HCT116 (cell line): ENCODE results near the gene SF3A2. TPM values are rescaled to one million over a fixed set of nuclear protein-coding genes. Genes with fewer than 3 reads are reported as not detected.

Source experiments
- ATAC-seq: fragments of 200-7000 bp; cut with Tn5 transposase; 2 replicates; pipeline ENCODE4 v1.9.1; 2020; ENCODE audit warnings: mild to moderate bottlenecking, moderate library complexity
- BruUV-seq: library from RNA; stranded (reverse); fragments of 400-500 nt; replicated peaks from 2 replicates; lab custom pipeline; 2021; lab: Mats Ljungman, UMichigan
- CTCF ChIA-PET: fragments of 300-600 bp; sonication (Branson Sonifier 250); formaldehyde crosslinking; loops from one replicate; lab custom pipeline; 2021; ENCODE audit warnings: antibody characterized with exemption; lab: Charles Lee
- POLR2A ChIA-PET: fragments of 300-600, 350-600 bp; sonication (Branson Sonifier 250); formaldehyde crosslinking; loops from one replicate; lab custom pipeline; 2021; ENCODE audit warnings: antibody characterized with exemption; lab: Charles Lee
- RAD21 ChIA-PET, 2 experiments: fragments of 300-600 bp; sonication (Branson Sonifier 250); formaldehyde crosslinking; loops; one replicate each; lab custom pipeline; 2023; ENCODE audit warnings: low total read pairs in 2 of 2; ENCODE audit not compliant: uncharacterized antibody in 2 of 2, unreplicated experiment in 2 of 2, low non-redundant PET in 1 of 2; lab: Charles Lee
- DNase-seq: peaks from one replicate; pipeline ENCODE4 v3.0.0-alpha.2; 2010; ENCODE audit warnings: low read depth, low spot score
- H2AFZ ChIP-seq: fragments of 200-600 bp; shearing (Covaris generic), sonication (generic); 2 replicates; pipeline ENCODE4 v1.6.1; 2017; ENCODE audit warnings: low read depth, mixed run types, mixed read lengths, antibody characterized with exemption, low read length; ENCODE audit not compliant: poor library complexity, severe bottlenecking
- H3K27ac ChIP-seq: 2 replicates; pipeline ENCODE4 v1.5.1; 2012; ENCODE audit warnings: low read depth, low read length
- H3K27me3 ChIP-seq: fragments of 200-600 bp; sonication (generic); 2 replicates; pipeline ENCODE4 v1.6.1; 2016; ENCODE audit warnings: mixed run types, low read length, mixed read lengths; ENCODE audit not compliant: insufficient read depth
- H3K36me3 ChIP-seq, 2 experiments: fragments of 200-500 bp in 1 of 2; fragments of 200-600 bp in 1 of 2; sonication (Bioruptor generic) in 1 of 2; sonication (generic) in 1 of 2; 2 replicates each; pipeline versions ENCODE4 v1.5.1 to v1.6.1; 2014 to 2016; ENCODE audit warnings: low read length in 2 of 2, inconsistent platforms in 1 of 2, mixed read lengths in 1 of 2, mixed run types in 1 of 2; ENCODE audit not compliant: insufficient read depth in 2 of 2, control insufficient read depth in 1 of 2
- H3K4me1 ChIP-seq, 2 experiments: fragments of 200-600 bp in 1 of 2; sonication (generic) in 1 of 2; 2 replicates each; pipeline versions ENCODE4 v1.5.1 to v1.6.1; 2012 to 2017; ENCODE audit warnings: low read length in 2 of 2, inconsistent platforms in 1 of 2, mild to moderate bottlenecking in 1 of 2, mixed read lengths in 1 of 2, mixed run types in 1 of 2, moderate library complexity in 1 of 2; ENCODE audit not compliant: insufficient read depth in 2 of 2, control insufficient read depth in 1 of 2
- H3K4me2 ChIP-seq: fragments of 200-600 bp; sonication (generic); 2 replicates; pipeline ENCODE4 v1.6.1; 2017; ENCODE audit warnings: mixed run types, low read length, mixed read lengths
- H3K4me3 ChIP-seq, 2 experiments: fragments of 200-600 bp in 1 of 2; sonication (generic) in 1 of 2; replicated peaks in 1 of 2; 2 replicates each; pipeline ENCODE4 v1.5.1; 2011 to 2016; ENCODE audit warnings: low read length in 2 of 2, control low read depth in 1 of 2, low read depth in 1 of 2, mild to moderate bottlenecking in 1 of 2, mixed read lengths in 1 of 2, mixed run types in 1 of 2
- H3K79me2 ChIP-seq: fragments of 200-600 bp; sonication (generic); 2 replicates; pipeline ENCODE4 v1.6.1; 2017; ENCODE audit warnings: mild to moderate bottlenecking, mixed run types, low read length, moderate library complexity, mixed read lengths; ENCODE audit not compliant: insufficient read depth
- H3K9ac ChIP-seq: fragments of 200-600 bp; sonication (generic); 2 replicates; pipeline ENCODE4 v1.6.1; 2016; ENCODE audit warnings: low read length, mixed read lengths
- H3K9me2 ChIP-seq: fragments of 200-600 bp; sonication (generic), shearing (Covaris generic); 2 replicates; pipeline ENCODE4 v1.6.1; 2017; ENCODE audit warnings: mixed run types, mild to moderate bottlenecking, moderate library complexity; ENCODE audit not compliant: insufficient read depth
- H3K9me3 ChIP-seq, 2 experiments: fragments of 200-500 bp in 1 of 2; fragments of 200-600 bp in 1 of 2; sonication (Bioruptor generic) in 1 of 2; sonication (generic) in 1 of 2; 2 replicates each; pipeline ENCODE4 v1.6.1; 2014 to 2017; ENCODE audit warnings: low read length in 2 of 2, mixed read lengths in 2 of 2, inconsistent platforms in 1 of 2, low read depth in 1 of 2, mild to moderate bottlenecking in 1 of 2, mixed run types in 1 of 2, moderate library complexity in 1 of 2; ENCODE audit not compliant: control insufficient read depth in 1 of 2, insufficient read depth in 1 of 2
- H4K20me1 ChIP-seq: fragments of 200-600 bp; sonication (generic), shearing (Covaris generic); 2 replicates; pipeline ENCODE4 v1.6.1; 2017; ENCODE audit warnings: mixed run types, mild to moderate bottlenecking, moderate library complexity; ENCODE audit not compliant: insufficient read depth
- CEBPB ChIP-seq: IDR thresholded peaks from 2 replicates; pipeline ENCODE4 v1.6.1; 2012; ENCODE audit warnings: low read depth
- MAX ChIP-seq: IDR thresholded peaks from 2 replicates; pipeline ENCODE4 v1.6.1; 2012
- REST ChIP-seq: IDR thresholded peaks from 2 replicates; pipeline ENCODE4 v1.6.1; 2012; ENCODE audit warnings: low read depth
- intact Hi-C: fragments of 100-400 bp; cut with micrococcal nuclease; formaldehyde crosslinking; loops from 2 replicates; pipeline ENCODE4 v1.10.0; 2022
- total RNA-seq: library from RNA; stranded (reverse); gene quantifications from one replicate; pipeline ENCODE4 v1.2.1, GENCODE V29; 2021; ENCODE audit not compliant: unreplicated experiment

SF3A2 gene
- total RNA-seq, 1 experiment from 2014 or later, result 166 TPM

- TF ChIP-seq REST, result no peak
These were observed 40.5 kb downstream of the SF3A2 start (continued) for GRCh38 chr19:2277138-2277537.

DNA sequence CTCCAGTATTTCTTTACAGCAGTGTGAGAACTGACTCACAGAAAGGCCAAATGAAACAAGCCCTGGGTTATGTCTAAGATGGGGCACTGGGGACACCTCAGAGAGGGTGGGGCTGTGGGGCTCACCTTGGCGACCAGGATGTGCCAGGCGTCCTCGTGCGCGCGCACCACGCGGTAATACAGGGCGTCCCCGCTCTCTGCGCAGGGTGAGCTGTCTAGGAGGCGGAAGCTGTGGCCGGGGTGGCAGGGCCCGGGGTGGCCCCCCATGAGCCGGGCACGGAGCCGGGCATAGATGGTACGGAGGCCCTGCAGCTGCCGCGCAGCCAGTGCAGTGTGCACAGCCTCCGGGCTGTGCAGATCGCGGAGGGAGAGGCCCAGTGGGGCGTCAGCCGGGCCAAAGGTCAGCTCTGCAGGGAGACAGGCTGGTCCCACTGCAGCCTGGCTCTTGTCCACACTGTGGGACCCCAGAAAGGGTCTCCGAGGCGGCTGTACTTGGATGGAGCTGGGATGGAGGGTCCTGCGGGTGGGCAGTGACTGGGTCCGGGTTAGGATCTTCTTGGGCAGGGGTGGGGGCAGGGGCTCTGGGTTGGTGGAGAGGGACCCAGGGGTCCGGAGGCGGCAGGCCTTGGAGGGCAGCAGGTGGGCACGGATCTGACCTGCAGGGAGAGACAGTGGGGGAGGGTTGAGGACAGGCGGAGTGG is 42.0 kb downstream of the SF3A2 start:
- 0 out of 2 replicates have a peak, but pooled peaks cover under 1% of the 10 kb centered on the region for H4K20me1 ChIP-seq
- DNase-seq, result no peak
- no peaks in the 10 kb centered on the region for H3K27me3 ChIP-seq
- H3K4me3 ChIP-seq, result no peak overlapping the region
- no peak overlapping the region for H3K9ac ChIP-seq
- no peak overlapping the region for H2AFZ ChIP-seq
- H3K4me1 ChIP-seq, result peaks cover 5 to 28% of the 10 kb centered on the region in 2 experiments; a peak in 3 of 4 replicates
- no peak overlapping the region for H3K4me2 ChIP-seq
- CTCF ChIA-PET, result no interaction called here
- H3K79me2 ChIP-seq, result peaks cover 8% of the 10 kb centered on the region
- POLR2A ChIA-PET, result no interaction called here
- no peak overlapping the region for H3K27ac ChIP-seq
- H3K36me3 ChIP-seq, result peaks cover 3 to 6% of the 10 kb centered on the region in 2 experiments; a peak in 1 of 4 replicates
- ATAC-seq, result no peak
- intact Hi-C loops, result loop anchor here (5.0 kb wide), 1 partner anchor 334 kb away; no protein-coding TSS in a partner anchor
- no TSS peak for BruUV-seq
- TF ChIP-seq CEBPB (no peak), MAX (no peak)
- no peaks in the 10 kb centered on the region for H3K9me3 ChIP-seq
- RAD21 ChIA-PET, result no interaction called here
- H3K9me2 ChIP-seq, result no peaks in the 10 kb centered on the region
